ENCODE measurements around the gene MTA3.

Gene MTA3

GRCh38 chr2:42722320-42723190 is 154.1 kb downstream of the MTA3 start:
- TF ChIP-seq REST (IDR thresholded peaks at IDR 0.05; ENCODE audit: low read depth), result no peak
- TF ChIP-seq ZBTB7A (IDR thresholded peaks at IDR 0.05; ENCODE audit: low read depth), result no peak

- TF ChIP-seq NFIC (IDR thresholded peaks at IDR 0.05) (no peak), TEAD4 (IDR thresholded peaks at IDR 0.05) (no peak), CREB1 (IDR thresholded peaks at IDR 0.05; ENCODE audit: low read depth) (no peak), EGR1 (IDR thresholded peaks at IDR 0.05) (no peak), MAX (IDR thresholded peaks at IDR 0.05) (no peak)
These were observed 155.0 kb downstream of the MTA3 start for GRCh38 chr2:42723465-42723864.

GRCh38 chr2:42724886-42725285 is 156.5 kb downstream of the MTA3 start:
- no peak for TF ChIP-seq NFIC (IDR thresholded peaks at IDR 0.05)
- TF ChIP-seq ZBTB7A (IDR thresholded peaks at IDR 0.05; ENCODE audit: low read depth), result no peak
- no peak for TF ChIP-seq EGR1 (IDR thresholded peaks at IDR 0.05)
- TF ChIP-seq TAF1 (IDR thresholded peaks at IDR 0.05; ENCODE audit: low read depth), result no peak

GRCh38 chr2:42725657-42726056 is 157.2 kb downstream of the MTA3 start:
- TF ChIP-seq NFIC (IDR thresholded peaks at IDR 0.05), result no peak
- no peak for TF ChIP-seq CREB1 (IDR thresholded peaks at IDR 0.05; ENCODE audit: low read depth)
- no peak for TF ChIP-seq RAD21 (IDR thresholded peaks at IDR 0.05; ENCODE audit: low read depth)
- TF ChIP-seq FOXM1 (IDR thresholded peaks at IDR 0.05; ENCODE audit: borderline replicate concordance, low read depth), result no peak
- TF ChIP-seq YY1 (IDR thresholded peaks at IDR 0.05; ENCODE audit: low read depth), result no peak
- TF ChIP-seq EGR1 (IDR thresholded peaks at IDR 0.05), result no peak

- TF ChIP-seq CREB1 (IDR thresholded peaks at IDR 0.05; ENCODE audit: low read depth), result no peak
- TF ChIP-seq EP300 (IDR thresholded peaks at IDR 0.05; ENCODE audit: borderline replicate concordance), result no peak
- no peak for TF ChIP-seq USF1 (IDR thresholded peaks at IDR 0.05)
- TF ChIP-seq ZBTB7A (IDR thresholded peaks at IDR 0.05; ENCODE audit: low read depth), result no peak
- no peak for TF ChIP-seq TEAD4 (IDR thresholded peaks at IDR 0.05)
- TF ChIP-seq NFIC (IDR thresholded peaks at IDR 0.05), result no peak
- no peak for TF ChIP-seq TCF12 (IDR thresholded peaks at IDR 0.05; ENCODE audit: low read depth)
- TF ChIP-seq EGR1 (IDR thresholded peaks at IDR 0.05), result no peak
- no peak for TF ChIP-seq MAX (IDR thresholded peaks at IDR 0.05)
- no peak for TF ChIP-seq YY1 (IDR thresholded peaks at IDR 0.05; ENCODE audit: low read depth)
- TF ChIP-seq TAF1 (IDR thresholded peaks at IDR 0.05; ENCODE audit: low read depth), result no peak
- no peak for TF ChIP-seq FOXM1 (IDR thresholded peaks at IDR 0.05; ENCODE audit: borderline replicate concordance, low read depth)
These were observed 158.2 kb downstream of the MTA3 start for GRCh38 chr2:42726680-42727079.

- TF ChIP-seq FOXM1 (IDR thresholded peaks at IDR 0.05; ENCODE audit: borderline replicate concordance, low read depth) (no peak), TCF12 (IDR thresholded peaks at IDR 0.05; ENCODE audit: low read depth) (no peak), EP300 (IDR thresholded peaks at IDR 0.05; ENCODE audit: borderline replicate concordance) (no peak), REST (IDR thresholded peaks at IDR 0.05; ENCODE audit: low read depth) (no peak), TEAD4 (IDR thresholded peaks at IDR 0.05) (no peak), TAF1 (IDR thresholded peaks at IDR 0.05; ENCODE audit: low read depth) (no peak), RAD21 (IDR thresholded peaks at IDR 0.05; ENCODE audit: low read depth) (no peak), NFIC (IDR thresholded peaks at IDR 0.05) (no peak), EGR1 (IDR thresholded peaks at IDR 0.05) (no peak)
These were observed 165.4 kb downstream of the MTA3 start for GRCh38 chr2:42733852-42734251.

GRCh38 chr2:42736598-42737322 is 168.3 kb downstream of the MTA3 start:
- no peak for TF ChIP-seq RAD21 (IDR thresholded peaks at IDR 0.05; ENCODE audit: low read depth)
- no peak for TF ChIP-seq ZBTB7A (IDR thresholded peaks at IDR 0.05; ENCODE audit: low read depth)
- no peak for TF ChIP-seq CREB1 (IDR thresholded peaks at IDR 0.05; ENCODE audit: low read depth)
- no peak for TF ChIP-seq REST (IDR thresholded peaks at IDR 0.05; ENCODE audit: low read depth)
- no peak for TF ChIP-seq TAF1 (IDR thresholded peaks at IDR 0.05; ENCODE audit: low read depth)
- TF ChIP-seq TEAD4 (IDR thresholded peaks at IDR 0.05), result no peak
- TF ChIP-seq TCF12 (IDR thresholded peaks at IDR 0.05; ENCODE audit: low read depth), result no peak
- TF ChIP-seq NFIC (IDR thresholded peaks at IDR 0.05), result no peak
- no peak for TF ChIP-seq EP300 (IDR thresholded peaks at IDR 0.05; ENCODE audit: borderline replicate concordance)
- TF ChIP-seq MAX (IDR thresholded peaks at IDR 0.05), result no peak
- no peak for TF ChIP-seq FOXM1 (IDR thresholded peaks at IDR 0.05; ENCODE audit: borderline replicate concordance, low read depth)
- TF ChIP-seq EGR1 (IDR thresholded peaks at IDR 0.05), result no peak
- TF ChIP-seq YY1 (IDR thresholded peaks at IDR 0.05; ENCODE audit: low read depth), result no peak
- TF ChIP-seq USF1 (IDR thresholded peaks at IDR 0.05), result no peak
